Prostate gland (tissue), 2 donors: ENCODE results near the gene DCAF12. TPM values are rescaled to one million over a fixed set of nuclear protein-coding genes. Genes with fewer than 3 reads are reported as not detected.

ENCODE experiments used
- DNase-seq: peaks from one replicate; pipeline ENCODE4 v3.0.0-alpha.2; 2019; ENCODE audit warnings: low spot score
- H3K27ac ChIP-seq, 2 donors: fragments of 200-600 bp; sonication (generic); 2 replicates each; pipeline ENCODE4 v1.5.1; 2017 to 2019
- H3K27me3 ChIP-seq: fragments of 200-600 bp; sonication (generic); replicated peaks from 2 replicates; pipeline ENCODE4 v1.5.1; 2019; ENCODE audit not compliant: insufficient read depth
- H3K36me3 ChIP-seq, 2 donors: fragments of 200-600 bp; sonication (generic); 1 replicate in 1 of 2; 2 replicates in 1 of 2; pipeline versions ENCODE4 v1.5.1 to v1.8.1; 2017 to 2019
- H3K4me1 ChIP-seq: fragments of 200-600 bp; sonication (generic); replicated peaks from 2 replicates; pipeline ENCODE4 v1.5.1; 2019
- H3K4me3 ChIP-seq, 2 donors: fragments of 200-600 bp; sonication (generic); 2 replicates each; pipeline ENCODE4 v1.5.1; 2017 to 2019
- H3K9me3 ChIP-seq: fragments of 200-600 bp; sonication (generic); 2 replicates; pipeline ENCODE4 v1.5.1; 2017
- CTCF ChIP-seq, 4 experiments: fragments of 200-600 bp in 2 of 4; fragments of 450-650 bp in 2 of 4; sonication (generic) in 2 of 4; IDR thresholded peaks; 1 replicate in 3 of 4; 2 replicates in 1 of 4; pipeline ENCODE4 v1.5.1; 2016 to 2019; ENCODE audit warnings: antibody characterized with exemption in 4 of 4, mild to moderate bottlenecking in 2 of 4, moderate library complexity in 2 of 4
- POLR2A ChIP-seq: fragments of 450-650 bp; IDR thresholded peaks from one replicate; pipeline ENCODE4 v1.6.1; 2016; ENCODE audit warnings: antibody characterized with exemption, mild to moderate bottlenecking
- POLR2AphosphoS5 ChIP-seq: sonication (generic); formaldehyde crosslinking; IDR thresholded peaks from one replicate; pipeline ENCODE4 v1.6.1; 2017; ENCODE audit warnings: antibody characterized with exemption
- WGBS: methylation state at CpG from one replicate; pipeline ENCODE4 v1.1.5; 2018; 5-methylcytosine and 5-hydroxymethylcytosine counted together
- intact Hi-C: fragments of 100-400 bp; cut with DNase I; formaldehyde crosslinking; loops from one replicate; pipeline ENCODE4 v1.14.2; 2022
- total RNA-seq, 2 donors: library from RNA; depleted of rRNA; stranded (reverse); fragments of >200 nt; gene quantifications; one replicate each; pipeline ENCODE4 v1.1.0, GENCODE V29; 2016

The DCAF12 gene
- total RNA-seq, 2 donors from 2014 or later: 30.6 to 100 TPM

GRCh38 chr9:34169125-34169524 lies 42.6 kb upstream of the DCAF12 start:
- DNase-seq: no peak
- TF ChIP-seq POLR2AphosphoS5 (no peak), POLR2A (no peak), CTCF (IDR thresholded peaks at IDR 0.05) (no peak)
- Histone ChIP-seq H3K4me3 (no peak overlapping the region), H3K9me3 (no peaks in the 10 kb centered on the region), H3K27me3 (no peaks in the 10 kb centered on the region), H3K27ac (no peak overlapping the region), H3K4me1 (no peaks in the 10 kb centered on the region), H3K36me3 (no peaks in the 10 kb centered on the region)
- intact Hi-C loops: no loop called here
- 89% methylated on average over 6 of the region's 6 CpGs for WGBS

GRCh38 chr9:34163434-34163833 lies 36.9 kb upstream of the DCAF12 start:
- H3K36me3 ChIP-seq: no peaks in the 10 kb centered on the region
- H3K27ac ChIP-seq: no peak overlapping the region
- DNase-seq: no peak
- TF ChIP-seq POLR2AphosphoS5 (no peak), POLR2A (no peak), CTCF (IDR thresholded peaks at IDR 0.05) (no peak)
- no peaks in the 10 kb centered on the region for H3K4me1 ChIP-seq
- no peak overlapping the region for H3K4me3 ChIP-seq
- no peaks in the 10 kb centered on the region for H3K9me3 ChIP-seq
- 56% methylated on average over 3 of the region's 3 CpGs for WGBS
- no peaks in the 10 kb centered on the region for H3K27me3 ChIP-seq
- intact Hi-C loops: no loop called here

GRCh38 chr9:34158362-34158869 lies 31.9 kb upstream of the DCAF12 start:
- Histone ChIP-seq H3K4me3 (no peak overlapping the region), H3K27ac (no peak overlapping the region), H3K27me3 (no peaks in the 10 kb centered on the region), H3K4me1 (no peaks in the 10 kb centered on the region), H3K36me3 (no peaks in the 10 kb centered on the region), H3K9me3 (no peaks in the 10 kb centered on the region)
- no peak for DNase-seq
- intact Hi-C loops: no loop called here
- TF ChIP-seq CTCF (IDR thresholded peaks at IDR 0.05): no peak
- no peak for TF ChIP-seq POLR2A
- TF ChIP-seq POLR2AphosphoS5: no peak
- WGBS: 73% methylated on average over 6 of the region's 6 CpGs

GRCh38 chr9:34157898-34158297 lies 31.4 kb upstream of the DCAF12 start:
- no peaks in the 10 kb centered on the region for H3K36me3 ChIP-seq
- H3K27ac ChIP-seq: no peak overlapping the region
- TF ChIP-seq POLR2AphosphoS5 (no peak), CTCF (IDR thresholded peaks at IDR 0.05) (no peak), POLR2A (no peak)
- H3K4me1 ChIP-seq: no peaks in the 10 kb centered on the region
- no peaks in the 10 kb centered on the region for H3K9me3 ChIP-seq
- intact Hi-C loops: no loop called here
- no peak overlapping the region for H3K4me3 ChIP-seq
- WGBS: 96% methylated on average over 2 of the region's 2 CpGs
- DNase-seq: no peak
- H3K27me3 ChIP-seq: no peaks in the 10 kb centered on the region

GRCh38 chr9:34157318-34157717 lies 30.8 kb upstream of the DCAF12 start:
- Histone ChIP-seq H3K27ac (no peak overlapping the region), H3K36me3 (no peaks in the 10 kb centered on the region), H3K4me1 (no peaks in the 10 kb centered on the region), H3K9me3 (no peaks in the 10 kb centered on the region), H3K27me3 (no peaks in the 10 kb centered on the region), H3K4me3 (no peak overlapping the region)
- DNase-seq: no peak
- TF ChIP-seq POLR2A (no peak), POLR2AphosphoS5 (no peak), CTCF (IDR thresholded peaks at IDR 0.05) (no peak)
- intact Hi-C loops: no loop called here
